Fibroblast of upper back skin (primary cell): ENCODE results near the gene PTAR1.
A peak's percentile ranks its signal among the peaks of the same experiment; 100 is the strongest.

Experiments used
- DNase-seq: peaks from one replicate; pipeline ENCODE4 v3.0.0-alpha.2; 2013

The PTAR1 gene

DNA sequence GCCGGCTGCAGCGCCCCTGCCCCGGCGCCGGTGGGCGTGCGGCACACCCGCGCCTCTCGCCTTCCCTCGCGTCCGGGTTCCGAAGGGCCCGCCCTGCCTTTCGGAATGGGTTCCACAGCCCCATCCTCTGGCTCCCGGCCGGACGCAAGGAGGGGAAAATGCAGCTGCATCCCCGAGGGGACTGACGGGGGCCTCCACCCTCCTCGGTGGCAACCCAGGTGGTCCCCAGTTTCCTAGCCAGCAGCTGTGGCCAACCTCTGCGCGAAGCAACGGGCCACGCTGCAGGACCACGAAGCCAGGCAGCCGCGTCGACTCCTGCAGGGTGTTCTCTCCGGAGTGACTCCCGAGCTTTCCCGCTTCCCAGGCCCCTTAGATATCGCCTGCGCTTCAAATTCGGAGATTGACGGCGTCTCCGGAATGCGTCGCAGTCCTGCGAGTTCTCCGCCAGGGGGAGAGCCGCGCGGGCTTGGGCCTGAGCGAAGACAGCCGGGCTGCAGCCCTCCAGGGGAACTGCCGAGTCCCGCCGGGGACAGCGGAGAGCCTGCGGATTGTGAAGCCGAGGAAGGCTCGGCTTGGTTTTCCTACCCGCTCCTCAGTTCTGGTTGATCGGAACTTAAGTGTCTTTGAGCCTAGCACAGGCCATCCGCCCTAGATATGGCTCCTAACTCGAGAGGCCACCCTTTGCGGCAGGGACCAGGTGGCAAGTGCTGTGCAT, 87.1 kb downstream of the PTAR1 start:
- DNase-seq: peak; percentile 88

DNA sequence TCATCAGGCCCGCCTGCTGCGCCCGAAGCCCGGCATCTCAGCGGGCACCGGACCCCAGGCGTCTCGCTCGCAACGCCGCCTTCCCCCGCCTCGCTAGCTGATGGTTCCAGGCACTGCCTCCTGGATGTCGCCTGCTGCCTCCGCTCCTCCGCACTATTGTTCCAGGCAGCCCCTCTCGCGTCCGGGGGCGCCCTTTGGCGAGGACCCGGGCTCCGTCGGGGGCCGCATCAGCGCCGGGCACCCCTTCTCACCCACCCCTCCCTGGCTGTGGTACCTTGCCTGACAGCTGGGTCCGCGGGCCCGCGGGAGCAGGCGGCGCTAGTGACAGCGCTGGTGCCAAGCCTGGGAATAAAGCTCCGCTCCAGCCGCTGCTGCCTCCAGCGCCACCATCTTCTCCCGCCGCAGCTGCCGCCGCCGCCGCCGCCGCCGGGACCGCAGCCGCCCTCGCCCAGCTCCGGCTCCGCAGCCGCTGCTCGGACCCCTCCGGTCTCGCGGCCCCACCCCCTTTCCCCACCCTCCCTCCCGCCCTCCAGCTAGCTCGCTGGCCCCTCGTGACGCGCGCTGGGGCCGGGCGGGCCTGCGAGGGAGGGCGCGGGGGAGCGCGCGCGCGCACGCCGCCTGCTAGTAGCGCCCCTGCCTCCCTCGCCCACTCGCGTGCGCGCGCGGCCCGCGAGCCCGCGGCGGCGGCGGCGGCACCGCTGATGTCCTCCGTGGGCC, 87.8 kb downstream of the PTAR1 start, which contains the start of gene APBA1:
APBA1 (minus strand) TSS at position 493 of the 717 bp plus-strand sequence.
- DNase-seq: peak; percentile 56

DNA sequence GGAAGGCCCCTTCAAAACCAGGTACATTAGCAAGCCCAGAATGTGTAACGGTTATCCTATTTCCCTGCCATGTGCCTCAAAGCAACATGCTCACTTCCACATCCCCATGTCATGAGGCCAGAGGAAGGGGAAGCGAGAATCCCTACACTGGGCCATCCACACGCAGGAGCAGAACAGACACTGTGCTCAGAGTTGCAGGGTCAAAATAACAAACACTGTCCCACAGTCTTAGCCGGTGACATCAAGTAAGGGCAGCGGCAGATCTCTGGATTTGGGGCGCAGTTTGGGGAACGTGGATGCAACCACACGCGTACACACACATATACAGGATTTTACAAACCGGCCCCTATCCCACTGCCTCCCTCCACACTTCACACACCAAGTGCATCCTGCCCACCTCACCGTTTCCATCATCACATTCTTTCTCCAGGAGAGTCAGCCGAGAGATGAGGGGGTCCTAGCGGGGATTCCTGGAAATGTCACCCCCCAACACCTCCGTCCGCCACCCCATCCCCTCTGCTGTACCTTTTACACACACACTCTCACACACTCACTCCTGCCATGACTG, 88.4 kb downstream of the PTAR1 start:
- DNase-seq: no peak

DNA sequence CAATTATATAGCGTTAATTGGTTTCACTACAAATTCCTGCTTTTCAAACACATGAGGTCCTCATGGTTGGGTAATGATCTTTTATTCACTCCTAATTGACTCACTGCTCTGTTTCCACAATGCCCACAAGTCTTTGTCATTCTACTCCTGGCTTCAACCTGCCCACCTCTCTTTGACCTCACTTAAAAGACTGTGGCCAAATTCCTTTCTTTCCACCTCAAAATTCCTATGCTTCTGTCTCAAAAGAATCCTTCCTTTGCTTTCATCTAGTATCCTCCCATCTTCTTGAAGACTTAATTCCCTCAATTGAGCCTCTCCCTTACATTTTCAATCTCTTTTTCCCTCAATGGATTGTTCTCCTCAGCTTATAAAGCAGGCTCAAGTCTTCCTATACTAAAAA, 92.5 kb downstream of the PTAR1 start:
- DNase-seq: peak; percentile 25

DNA sequence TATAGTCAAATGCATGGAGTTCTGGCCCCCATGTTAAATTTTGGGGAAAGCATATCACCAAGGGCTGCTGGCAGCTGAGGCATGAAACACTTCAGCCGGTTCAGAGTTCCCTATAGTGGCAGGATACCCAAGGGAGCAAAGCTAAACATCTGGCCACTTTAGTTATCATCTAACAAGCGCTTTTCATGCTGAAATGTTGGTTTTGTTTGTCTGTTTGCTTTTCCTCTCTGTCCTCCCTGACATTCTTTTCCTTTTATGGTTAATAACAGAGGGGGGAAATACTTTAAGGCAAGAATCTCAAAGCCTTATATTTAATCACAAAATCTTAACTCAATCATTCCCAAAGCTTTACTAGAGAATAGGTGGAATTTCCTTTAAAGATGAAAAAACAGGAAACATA, 99.5 kb downstream of the PTAR1 start:
- no peak for DNase-seq
